Activated B cell treated with CpG ODN at 0.5 μM for 24 hours (primary cell): Measurements from ENCODE around the gene DST. TPM values are rescaled to one million over a fixed set of nuclear protein-coding genes. Genes with fewer than 3 reads are reported as not detected.

Experiments used
- ATAC-seq: fragments of 200-7000 bp; cut with Tn5 transposase; one replicate; pipeline ENCODE4 v1.10.0; 2021; ENCODE audit warnings: low read depth, mild to moderate bottlenecking, moderate library complexity
- CTCF ChIA-PET: fragments of 350-600 bp; sonication (Branson Sonifier 250); formaldehyde crosslinking; loops from one replicate; lab custom pipeline; 2021; ENCODE audit warnings: antibody characterized with exemption; lab: Charles Lee
- POLR2A ChIA-PET: fragments of 350-600 bp; sonication (Branson Sonifier 250); formaldehyde crosslinking; loops from one replicate; lab custom pipeline; 2021; ENCODE audit warnings: antibody characterized with exemption; lab: Charles Lee
- DNase-seq: peaks from one replicate; pipeline ENCODE4 v3.0.0; 2022
- H3K27ac Mint-ChIP-seq: one replicate; pipeline ENCODE4 v1.8.0; 2020; ENCODE audit warnings: mixed read lengths
- H3K27me3 Mint-ChIP-seq: one replicate; pipeline ENCODE4 v1.8.0; 2021; ENCODE audit warnings: mixed read lengths
- H3K36me3 Mint-ChIP-seq: one replicate; pipeline ENCODE4 v1.8.0; 2021; ENCODE audit warnings: low read depth, mixed read lengths
- H3K4me1 Mint-ChIP-seq: one replicate; pipeline ENCODE4 v1.8.0; 2021; ENCODE audit warnings: mixed read lengths
- H3K4me3 Mint-ChIP-seq: one replicate; pipeline ENCODE4 v1.8.0; 2020; ENCODE audit warnings: mild to moderate bottlenecking, mixed read lengths
- H3K9me3 Mint-ChIP-seq: one replicate; pipeline ENCODE4 v1.8.0; 2020; ENCODE audit warnings: mixed read lengths
- CTCF ChIP-seq: fragments of 200-600 bp; IDR thresholded peaks from one replicate; pipeline ENCODE4 v1.8.0; 2022; ENCODE audit warnings: antibody characterized with exemption, mild to moderate bottlenecking
- intact Hi-C: fragments of 100-400 bp; cut with micrococcal nuclease; formaldehyde crosslinking; loops from one replicate; pipeline ENCODE4 v1.15.1; 2024
- total RNA-seq: library from RNA; stranded (reverse); gene quantifications from 2 replicates; pipeline ENCODE4 v1.2.3, GENCODE V29; 2022

DST gene
- total RNA-seq, 1 donor from 2014 or later: 1.3 TPM

- intact Hi-C loops: no loop called here
- Mint-ChIP-seq H3K4me1 (no peaks in the 10 kb centered on the region), H3K36me3 (no peaks in the 10 kb centered on the region)
These were observed 46.4 kb upstream of the DST start for GRCh38 chr6:56689114-56689513.

GRCh38 chr6:56688521-56688920 lies 45.8 kb upstream of the DST start:
- POLR2A ChIA-PET: no interaction called here
- H3K4me3 Mint-ChIP-seq: no peak overlapping the region
- ATAC-seq (no peak), DNase-seq (no peak)
- CTCF ChIA-PET: interaction anchor here (1.5 kb wide), 1 partner anchor 10 kb away, joined by 10 read pairs; no protein-coding TSS in a partner anchor
- H3K36me3 Mint-ChIP-seq: no peaks in the 10 kb centered on the region
- no peaks in the 10 kb centered on the region for H3K27me3 Mint-ChIP-seq
- H3K4me1 Mint-ChIP-seq: no peaks in the 10 kb centered on the region
- no peak for TF ChIP-seq CTCF
- H3K9me3 Mint-ChIP-seq: no peaks in the 10 kb centered on the region
- H3K27ac Mint-ChIP-seq: no peak overlapping the region
- intact Hi-C loops: no loop called here

More at GRCh38 chr6:56689114-56689513, 46.4 kb upstream of the DST start:
- Mint-ChIP-seq H3K4me3 (no peak overlapping the region), H3K9me3 (no peaks in the 10 kb centered on the region), H3K27me3 (no peaks in the 10 kb centered on the region), H3K27ac (no peak overlapping the region)
- no peak for TF ChIP-seq CTCF
- ATAC-seq (no peak), DNase-seq (no peak)
- POLR2A ChIA-PET: no interaction called here
- CTCF ChIA-PET: interaction anchor here (1.5 kb wide), 1 partner anchor 9 kb away, joined by 10 read pairs; no protein-coding TSS in a partner anchor

GRCh38 chr6:56687551-56687950 lies 44.9 kb upstream of the DST start:
- ATAC-seq (no peak), DNase-seq (no peak)
- H3K4me1 Mint-ChIP-seq: no peaks in the 10 kb centered on the region
- H3K4me3 Mint-ChIP-seq: no peak overlapping the region
- CTCF ChIA-PET: no interaction called here
- H3K27me3 Mint-ChIP-seq: no peaks in the 10 kb centered on the region
- H3K36me3 Mint-ChIP-seq: no peaks in the 10 kb centered on the region
- H3K9me3 Mint-ChIP-seq: no peaks in the 10 kb centered on the region
- intact Hi-C loops: no loop called here
- H3K27ac Mint-ChIP-seq: no peak overlapping the region
- TF ChIP-seq CTCF: no peak
- POLR2A ChIA-PET: no interaction called here

- ATAC-seq: no peak
- DNase-seq: no peak
- H3K27me3 Mint-ChIP-seq: no peaks in the 10 kb centered on the region
- intact Hi-C loops: no loop called here
- H3K4me3 Mint-ChIP-seq: no peak overlapping the region
- ChIA-PET CTCF (no interaction called here), POLR2A (no interaction called here)
- no peaks in the 10 kb centered on the region for H3K4me1 Mint-ChIP-seq
- H3K36me3 Mint-ChIP-seq: no peaks in the 10 kb centered on the region
- no peak overlapping the region for H3K27ac Mint-ChIP-seq
- TF ChIP-seq CTCF: no peak
- H3K9me3 Mint-ChIP-seq: no peaks in the 10 kb centered on the region
These were observed 43.7 kb upstream of the DST start for GRCh38 chr6:56686429-56686828.

- Mint-ChIP-seq H3K4me3 (no peak overlapping the region), H3K36me3 (no peaks in the 10 kb centered on the region), H3K4me1 (no peaks in the 10 kb centered on the region), H3K27me3 (no peaks in the 10 kb centered on the region), H3K9me3 (no peaks in the 10 kb centered on the region), H3K27ac (no peak overlapping the region)
- no peak for TF ChIP-seq CTCF
- intact Hi-C loops: no loop called here
- ChIA-PET POLR2A (no interaction called here), CTCF (no interaction called here)
- ATAC-seq (no peak), DNase-seq (no peak)
These were observed 43.3 kb upstream of the DST start for GRCh38 chr6:56685994-56686393.
